A549 (cell line): ENCODE measurements around the gene SRSF12.

Experiments used
- MAFK ChIP-seq: fragments of 450-650 bp; IDR thresholded peaks from 2 replicates; pipeline ENCODE4 v1.6.1; 2014; ENCODE audit not compliant: partially characterized antibody
- MAZ ChIP-seq: fragments of 150-350 bp; IDR thresholded peaks from 2 replicates; pipeline ENCODE4 v1.6.1; 2014; ENCODE audit warnings: antibody characterized with exemption, low read depth, low read length, borderline replicate concordance
- POLR2A ChIP-seq: IDR thresholded peaks from 2 replicates; pipeline ENCODE4 v1.6.1; 2012; ENCODE audit warnings: mild to moderate bottlenecking, low read length
- RAD21 ChIP-seq, 2 experiments: fragments of >200 bp in 1 of 2; sonication (Bioruptor Twin) in 1 of 2; formaldehyde crosslinking in 1 of 2; IDR thresholded peaks in 1 of 2; conservative IDR thresholded peaks in 1 of 2; 2 replicates in 1 of 2; 3 replicates in 1 of 2; pipeline ENCODE4 v1.6.1; 2012 to 2018; ENCODE audit warnings: inconsistent platforms in 1 of 2
- RFX5 ChIP-seq: fragments of 450-650 bp; IDR thresholded peaks from 2 replicates; pipeline ENCODE4 v1.7.1; 2014; ENCODE audit warnings: antibody characterized with exemption, mild to moderate bottlenecking, moderate library complexity
- ZNF302 ChIP-seq: fragments of 250-450 bp; sonication (Bioruptor Pico); IDR thresholded peaks from 2 replicates; pipeline ENCODE4 v1.9.0; 2021; ENCODE audit warnings: inconsistent platforms, mild to moderate bottlenecking, moderate library complexity
- TF ChIP-seq, protein P1 (sequence below): fragments of >200 bp; sonication (Bioruptor Twin); formaldehyde crosslinking; IDR thresholded peaks from 3 replicates; pipeline ENCODE4 v1.5.1; 2016
- TF ChIP-seq, protein P2 (sequence below): fragments of 150-350 bp; IDR thresholded peaks from 2 replicates; pipeline ENCODE4 v1.6.1; 2014; ENCODE audit warnings: low read depth, mild to moderate bottlenecking, low read length
- TF ChIP-seq, protein P3 (sequence below): IDR thresholded peaks from 2 replicates; pipeline ENCODE4 v1.6.1; 2012

DNA sequence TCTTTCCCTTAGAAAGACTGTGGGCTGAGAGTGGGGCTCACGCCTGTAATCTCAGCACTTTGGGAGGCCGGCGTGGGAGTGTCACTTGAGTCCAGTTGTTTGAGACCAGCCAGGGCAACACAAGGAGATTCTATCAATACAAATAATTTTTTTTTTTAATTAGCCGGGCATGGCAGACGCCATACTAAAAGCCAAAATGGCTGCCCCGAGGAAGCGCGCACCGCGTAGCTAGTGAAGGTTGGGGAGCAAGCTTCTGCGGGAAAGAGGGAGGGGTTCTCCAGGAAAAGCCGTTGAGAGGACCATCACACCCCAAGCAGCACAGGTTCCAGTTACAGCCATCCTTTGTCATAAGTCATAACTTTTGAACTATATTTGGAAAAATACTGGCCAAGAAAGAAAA, 58.6 kb downstream of the SRSF12 start:
- TF ChIP-seq, protein P1, sequence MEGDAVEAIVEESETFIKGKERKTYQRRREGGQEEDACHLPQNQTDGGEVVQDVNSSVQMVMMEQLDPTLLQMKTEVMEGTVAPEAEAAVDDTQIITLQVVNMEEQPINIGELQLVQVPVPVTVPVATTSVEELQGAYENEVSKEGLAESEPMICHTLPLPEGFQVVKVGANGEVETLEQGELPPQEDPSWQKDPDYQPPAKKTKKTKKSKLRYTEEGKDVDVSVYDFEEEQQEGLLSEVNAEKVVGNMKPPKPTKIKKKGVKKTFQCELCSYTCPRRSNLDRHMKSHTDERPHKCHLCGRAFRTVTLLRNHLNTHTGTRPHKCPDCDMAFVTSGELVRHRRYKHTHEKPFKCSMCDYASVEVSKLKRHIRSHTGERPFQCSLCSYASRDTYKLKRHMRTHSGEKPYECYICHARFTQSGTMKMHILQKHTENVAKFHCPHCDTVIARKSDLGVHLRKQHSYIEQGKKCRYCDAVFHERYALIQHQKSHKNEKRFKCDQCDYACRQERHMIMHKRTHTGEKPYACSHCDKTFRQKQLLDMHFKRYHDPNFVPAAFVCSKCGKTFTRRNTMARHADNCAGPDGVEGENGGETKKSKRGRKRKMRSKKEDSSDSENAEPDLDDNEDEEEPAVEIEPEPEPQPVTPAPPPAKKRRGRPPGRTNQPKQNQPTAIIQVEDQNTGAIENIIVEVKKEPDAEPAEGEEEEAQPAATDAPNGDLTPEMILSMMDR, result no peak
- TF ChIP-seq ZNF302 (CRISPR knock-in tag) (no peak), POLR2A (no peak), MAFK (no peak), RAD21 (conservative IDR thresholded peaks at IDR 0.05 in 1 of 2, IDR thresholded peaks at IDR 0.05 in 1 of 2) (no peak), MAZ (no peak), RFX5 (no peak)
- TF ChIP-seq, protein P2, sequence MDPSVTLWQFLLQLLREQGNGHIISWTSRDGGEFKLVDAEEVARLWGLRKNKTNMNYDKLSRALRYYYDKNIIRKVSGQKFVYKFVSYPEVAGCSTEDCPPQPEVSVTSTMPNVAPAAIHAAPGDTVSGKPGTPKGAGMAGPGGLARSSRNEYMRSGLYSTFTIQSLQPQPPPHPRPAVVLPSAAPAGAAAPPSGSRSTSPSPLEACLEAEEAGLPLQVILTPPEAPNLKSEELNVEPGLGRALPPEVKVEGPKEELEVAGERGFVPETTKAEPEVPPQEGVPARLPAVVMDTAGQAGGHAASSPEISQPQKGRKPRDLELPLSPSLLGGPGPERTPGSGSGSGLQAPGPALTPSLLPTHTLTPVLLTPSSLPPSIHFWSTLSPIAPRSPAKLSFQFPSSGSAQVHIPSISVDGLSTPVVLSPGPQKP, result no peak
- TF ChIP-seq, protein P3, sequence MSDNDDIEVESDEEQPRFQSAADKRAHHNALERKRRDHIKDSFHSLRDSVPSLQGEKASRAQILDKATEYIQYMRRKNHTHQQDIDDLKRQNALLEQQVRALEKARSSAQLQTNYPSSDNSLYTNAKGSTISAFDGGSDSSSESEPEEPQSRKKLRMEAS, result no peak
